CD4-positive, alpha-beta T cell treated with Interleukin-6 for 4 hours (primary cell): ENCODE results near the gene RASSF3.
"Not testable (repeated sequence)": the region's sequence is repeated elsewhere in the genome, so short reads cannot be mapped to it uniquely, and the experiment has no call there.

ENCODE experiments used
- DNase-seq: peaks from one replicate; pipeline ENCODE4 v3.0.0-alpha.2; 2020; ENCODE audit warnings: mixed read lengths

Gene RASSF3

GRCh38 chr12:64634508-64635092 is 24.3 kb downstream of the RASSF3 start:
- DNase-seq: no peak

- DNase-seq: no peak
These were observed 25.2 kb downstream of the RASSF3 start for GRCh38 chr12:64635356-64635998.

- DNase-seq: no peak
These were observed 26.6 kb downstream of the RASSF3 start for GRCh38 chr12:64636856-64637255.

- no peak for DNase-seq
These were observed 29.2 kb downstream of the RASSF3 start for GRCh38 chr12:64639466-64639865.

- DNase-seq: no peak
These were observed 36.0 kb downstream of the RASSF3 start for GRCh38 chr12:64646318-64646717.

GRCh38 chr12:64649487-64649886 is 39.2 kb downstream of the RASSF3 start:
- DNase-seq: no peak

GRCh38 chr12:64650762-64651161 is 40.5 kb downstream of the RASSF3 start:
- DNase-seq: no peak

GRCh38 chr12:64652346-64652745 is 42.1 kb downstream of the RASSF3 start:
- no peak for DNase-seq

- DNase-seq: no peak
These were observed 42.8 kb downstream of the RASSF3 start for GRCh38 chr12:64653123-64653522.

- DNase-seq: not testable (repeated sequence)
These were observed 43.6 kb downstream of the RASSF3 start for GRCh38 chr12:64653907-64654306.

GRCh38 chr12:64655141-64655540 is 44.8 kb downstream of the RASSF3 start:
- DNase-seq: no peak

GRCh38 chr12:64656429-64656828 is 46.1 kb downstream of the RASSF3 start:
- DNase-seq: no peak

GRCh38 chr12:64658892-64659481 is 48.7 kb downstream of the RASSF3 start:
- no peak for DNase-seq

- no peak for DNase-seq
These were observed 50.1 kb downstream of the RASSF3 start for GRCh38 chr12:64660237-64661018.

GRCh38 chr12:64663015-64663414 is 52.7 kb downstream of the RASSF3 start:
- DNase-seq: no peak

- peak; percentile 41 for DNase-seq
These were observed 55.2 kb downstream of the RASSF3 start for GRCh38 chr12:64665514-64665913.

- no peak for DNase-seq
These were observed 56.0 kb downstream of the RASSF3 start for GRCh38 chr12:64666054-64666914.

- DNase-seq: no peak
These were observed 57.5 kb downstream of the RASSF3 start for GRCh38 chr12:64667793-64668192.

- peak; percentile 53 for DNase-seq
These were observed 59.1 kb downstream of the RASSF3 start for GRCh38 chr12:64669270-64669842.

GRCh38 chr12:64670019-64670418 is 59.7 kb downstream of the RASSF3 start:
- DNase-seq: peak; percentile 32

GRCh38 chr12:64670919-64671639 is 60.8 kb downstream of the RASSF3 start:
- DNase-seq: peak; percentile 49

- DNase-seq: no peak
These were observed 61.4 kb downstream of the RASSF3 start for GRCh38 chr12:64671681-64672080.
